SK-N-MC (cell line): ENCODE data around the gene ABL2.
"Not testable (repeated sequence)": the region's sequence is repeated elsewhere in the genome, so short reads cannot be mapped to it uniquely, and the experiment has no call there.

Experiments used
- EZH2 ChIP-seq: fragments of 200-600 bp; sonication (generic); IDR thresholded peaks from one replicate; pipeline ENCODE4 v1.6.1; 2017; ENCODE audit warnings: antibody characterized with exemption
- FOXP2 ChIP-seq: optimal IDR thresholded peaks from 2 replicates; pipeline ENCODE3; 2011; ENCODE audit warnings: mild to moderate bottlenecking, moderate library complexity; ENCODE audit not compliant: insufficient read depth; ENCODE audit errors: extremely low read length, control extremely low read depth
- POLR2AphosphoS5 ChIP-seq: IDR thresholded peaks from 2 replicates; pipeline ENCODE4 v1.6.1; 2012; ENCODE audit warnings: mild to moderate bottlenecking, low read depth, low read length, borderline replicate concordance

- not testable (repeated sequence) for TF ChIP-seq POLR2AphosphoS5, EZH2, FOXP2
Observed at GRCh38 chr1:179195857-179196256, 33.6 kb downstream of the ABL2 start.
